Loucy (cell line): ENCODE results near the gene LBH.

Source experiments
- H2AFZ ChIP-seq: fragments of 200-600 bp; sonication (generic); 2 replicates; pipeline ENCODE4 v1.6.0; 2016; ENCODE audit warnings: antibody characterized with exemption, mild to moderate bottlenecking, low read length, moderate library complexity
- H3F3A ChIP-seq: fragments of 200-600 bp; 2 replicates; pipeline ENCODE4 v1.6.0; 2016; ENCODE audit warnings: antibody characterized with exemption, low read depth, mild to moderate bottlenecking
- H3K27me3 ChIP-seq: fragments of 200-600 bp; sonication (generic); 2 replicates; pipeline ENCODE4 v1.6.1; 2014; ENCODE audit warnings: low read length, mild to moderate bottlenecking; ENCODE audit not compliant: insufficient read depth, poor library complexity, severe bottlenecking
- H3K36me3 ChIP-seq: fragments of 200-600 bp; sonication (generic); 2 replicates; pipeline ENCODE4 v1.6.1; 2016; ENCODE audit warnings: low read length; ENCODE audit not compliant: insufficient read depth
- H3K4me1 ChIP-seq: fragments of 200-600 bp; sonication (generic); 2 replicates; pipeline ENCODE4 v1.5.1; 2014; ENCODE audit warnings: low read length, mild to moderate bottlenecking; ENCODE audit not compliant: insufficient read depth, poor library complexity, severe bottlenecking
- H3K4me2 ChIP-seq: fragments of 200-600 bp; sonication (generic); 2 replicates; pipeline ENCODE4 v1.6.0; 2014; ENCODE audit warnings: antibody characterized with exemption, low read length, low read depth, mild to moderate bottlenecking; ENCODE audit not compliant: poor library complexity, severe bottlenecking
- H3K4me3 ChIP-seq: fragments of 200-600 bp; sonication (generic); 2 replicates; pipeline ENCODE4 v1.5.1; 2014; ENCODE audit warnings: low read length, mild to moderate bottlenecking, mixed read lengths; ENCODE audit not compliant: poor library complexity, severe bottlenecking
- H3K79me2 ChIP-seq: fragments of 200-600 bp; sonication (generic); 2 replicates; pipeline ENCODE4 v1.6.1; 2014; ENCODE audit warnings: low read length; ENCODE audit not compliant: insufficient read depth
- H3K9ac ChIP-seq: fragments of 200-600 bp; sonication (generic); 2 replicates; pipeline ENCODE4 v1.6.0; 2014; ENCODE audit warnings: mild to moderate bottlenecking, low read depth, low read length, moderate library complexity; ENCODE audit not compliant: poor library complexity, severe bottlenecking
- H3K9me2 ChIP-seq: fragments of 200-600 bp; sonication (generic); replicated peaks from 2 replicates; pipeline ENCODE4 v1.6.1; 2016; ENCODE audit warnings: low read depth, low read length, mixed read lengths
- H3K9me3 ChIP-seq: fragments of 200-600 bp; sonication (generic); 2 replicates; pipeline ENCODE4 v1.6.1; 2014; ENCODE audit warnings: mild to moderate bottlenecking, antibody characterized with exemption, low read length, low read depth; ENCODE audit not compliant: insufficient read depth
- H4K20me1 ChIP-seq: fragments of 200-600 bp; sonication (generic); 2 replicates; pipeline ENCODE4 v1.6.0; 2014; ENCODE audit warnings: antibody characterized with exemption, low read length, mild to moderate bottlenecking; ENCODE audit not compliant: insufficient read depth, poor library complexity, severe bottlenecking
- EZH2phosphoT487 ChIP-seq: fragments of 200-600 bp; IDR thresholded peaks from 2 replicates; pipeline ENCODE4 v1.6.1; 2018; ENCODE audit warnings: antibody characterized with exemption, mild to moderate bottlenecking, moderate library complexity, borderline replicate concordance
- TF ChIP-seq, protein P1 (sequence below): fragments of 200-600 bp; sonication (generic); conservative IDR thresholded peaks from 2 replicates; pipeline ENCODE4 v1.5.1; 2014; ENCODE audit warnings: mild to moderate bottlenecking, antibody characterized with exemption, low read length

The LBH gene

DNA sequence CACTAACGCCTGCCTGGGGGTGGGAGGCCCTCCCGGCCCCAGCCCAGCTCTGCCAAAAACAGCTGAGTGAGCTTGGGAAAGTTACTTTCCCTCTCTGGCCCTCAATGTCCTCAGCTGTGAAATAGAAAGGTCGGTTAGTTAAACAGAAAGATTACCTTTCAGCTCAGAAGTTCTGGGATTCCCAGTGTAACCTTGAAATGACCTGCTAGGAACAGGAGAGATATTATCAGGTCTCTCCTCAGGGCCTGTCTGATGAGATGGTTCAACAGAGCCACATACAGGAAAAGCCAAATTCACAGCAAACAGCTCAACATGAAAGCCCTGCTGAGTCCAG is 68.8 kb downstream of the LBH start:
- H3F3A ChIP-seq: peaks cover 8% of the 10 kb centered on the region
- H4K20me1 ChIP-seq: no peaks in the 10 kb centered on the region
- H3K9me3 ChIP-seq: peaks cover 3% of the 10 kb centered on the region; the same call in 1 of the 2 replicates
- no peak overlapping the region for H2AFZ ChIP-seq
- TF ChIP-seq, protein P1, sequence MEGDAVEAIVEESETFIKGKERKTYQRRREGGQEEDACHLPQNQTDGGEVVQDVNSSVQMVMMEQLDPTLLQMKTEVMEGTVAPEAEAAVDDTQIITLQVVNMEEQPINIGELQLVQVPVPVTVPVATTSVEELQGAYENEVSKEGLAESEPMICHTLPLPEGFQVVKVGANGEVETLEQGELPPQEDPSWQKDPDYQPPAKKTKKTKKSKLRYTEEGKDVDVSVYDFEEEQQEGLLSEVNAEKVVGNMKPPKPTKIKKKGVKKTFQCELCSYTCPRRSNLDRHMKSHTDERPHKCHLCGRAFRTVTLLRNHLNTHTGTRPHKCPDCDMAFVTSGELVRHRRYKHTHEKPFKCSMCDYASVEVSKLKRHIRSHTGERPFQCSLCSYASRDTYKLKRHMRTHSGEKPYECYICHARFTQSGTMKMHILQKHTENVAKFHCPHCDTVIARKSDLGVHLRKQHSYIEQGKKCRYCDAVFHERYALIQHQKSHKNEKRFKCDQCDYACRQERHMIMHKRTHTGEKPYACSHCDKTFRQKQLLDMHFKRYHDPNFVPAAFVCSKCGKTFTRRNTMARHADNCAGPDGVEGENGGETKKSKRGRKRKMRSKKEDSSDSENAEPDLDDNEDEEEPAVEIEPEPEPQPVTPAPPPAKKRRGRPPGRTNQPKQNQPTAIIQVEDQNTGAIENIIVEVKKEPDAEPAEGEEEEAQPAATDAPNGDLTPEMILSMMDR: no peak
- no peak for TF ChIP-seq EZH2phosphoT487
- no peaks in the 10 kb centered on the region for H3K9me2 ChIP-seq
- no peaks in the 10 kb centered on the region for H3K27me3 ChIP-seq
- H3K4me2 ChIP-seq: peak overlapping the region; percentile 47
- H3K4me3 ChIP-seq: peak overlapping the region; percentile 18
- no peaks in the 10 kb centered on the region for H3K79me2 ChIP-seq
- H3K4me1 ChIP-seq: peaks cover 67% of the 10 kb centered on the region
- no peaks in the 10 kb centered on the region for H3K36me3 ChIP-seq
- H3K9ac ChIP-seq: peak overlapping the region; percentile 22

DNA sequence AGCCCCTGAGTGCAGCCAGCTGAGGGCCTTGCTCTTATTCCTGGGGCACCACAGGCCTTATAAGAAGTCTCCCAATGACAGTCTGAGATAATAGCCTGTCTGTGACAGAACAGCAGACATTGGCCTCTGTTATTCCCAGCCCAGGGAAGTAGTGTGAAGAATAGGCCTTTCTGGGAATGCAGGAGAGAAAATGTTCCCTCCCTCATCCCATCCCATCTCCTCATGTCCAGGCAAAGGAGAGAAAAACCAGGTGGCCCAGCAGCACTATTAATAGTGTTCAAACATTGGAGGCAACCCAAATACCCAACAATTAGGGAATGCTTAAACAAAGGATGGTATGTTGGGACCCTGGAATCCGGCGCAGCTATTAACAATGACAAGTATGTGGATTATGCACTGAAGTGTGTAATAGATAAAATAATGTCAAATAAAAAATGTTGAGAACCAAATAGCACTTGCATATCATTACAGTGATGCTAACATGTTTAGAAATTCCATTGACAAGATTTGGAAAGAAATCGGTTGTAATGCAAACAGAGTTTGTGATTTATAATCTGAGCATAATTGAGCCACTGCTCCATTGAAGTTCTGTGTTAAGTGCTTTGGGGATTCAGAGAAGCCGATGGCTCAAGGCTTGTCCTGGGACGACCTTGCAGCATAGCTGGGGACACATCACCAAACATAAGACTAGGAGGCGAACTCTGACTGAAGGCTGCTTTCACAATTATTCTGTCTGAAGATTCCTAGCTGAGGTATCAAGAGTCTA is 69.3 kb downstream of the LBH start:
- TF ChIP-seq, protein P1: no peak

GRCh38 chr2:30301551-30301950 is 70.2 kb downstream of the LBH start:
- Histone ChIP-seq H3K4me1 (peaks cover 74% of the 10 kb centered on the region), H4K20me1 (no peaks in the 10 kb centered on the region), H3K9ac (peak overlapping the region; percentile 43), H3K9me2 (no peaks in the 10 kb centered on the region), H3F3A (peaks cover 8% of the 10 kb centered on the region), H2AFZ (no peak overlapping the region), H3K9me3 (peaks cover 3% of the 10 kb centered on the region; the same call in 1 of the 2 replicates), H3K36me3 (no peaks in the 10 kb centered on the region), H3K4me3 (no peak overlapping the region), H3K27me3 (no peaks in the 10 kb centered on the region), H3K4me2 (no peak overlapping the region), H3K79me2 (no peaks in the 10 kb centered on the region)
- TF ChIP-seq EZH2phosphoT487: no peak
- TF ChIP-seq, protein P1: no peak

More for the DNA sequence above, 69.3 kb downstream of the LBH start:
- Histone ChIP-seq H3K9me2 (no peaks in the 10 kb centered on the region), H3K9ac (peak overlapping the region; percentile 22), H3K36me3 (no peaks in the 10 kb centered on the region), H2AFZ (no peak overlapping the region), H3K9me3 (peaks cover 3% of the 10 kb centered on the region; the same call in 1 of the 2 replicates), H3K4me1 (peaks cover 72% of the 10 kb centered on the region), H3F3A (peaks cover 8% of the 10 kb centered on the region), H3K4me2 (peak overlapping the region; percentile 47), H3K4me3 (peak overlapping the region; percentile 18), H3K79me2 (no peaks in the 10 kb centered on the region), H4K20me1 (no peaks in the 10 kb centered on the region), H3K27me3 (no peaks in the 10 kb centered on the region)
